ENCODE data around the gene SRCIN1. TPM values are rescaled to one million over a fixed set of nuclear protein-coding genes. Genes with fewer than 3 reads are reported as not detected.

SRCIN1 gene
- total and polyA plus RNA-seq, 7 experiments from 2014 or later: 0.15 to 0.40 (median 0.23) TPM; not detected in 3

DNA sequence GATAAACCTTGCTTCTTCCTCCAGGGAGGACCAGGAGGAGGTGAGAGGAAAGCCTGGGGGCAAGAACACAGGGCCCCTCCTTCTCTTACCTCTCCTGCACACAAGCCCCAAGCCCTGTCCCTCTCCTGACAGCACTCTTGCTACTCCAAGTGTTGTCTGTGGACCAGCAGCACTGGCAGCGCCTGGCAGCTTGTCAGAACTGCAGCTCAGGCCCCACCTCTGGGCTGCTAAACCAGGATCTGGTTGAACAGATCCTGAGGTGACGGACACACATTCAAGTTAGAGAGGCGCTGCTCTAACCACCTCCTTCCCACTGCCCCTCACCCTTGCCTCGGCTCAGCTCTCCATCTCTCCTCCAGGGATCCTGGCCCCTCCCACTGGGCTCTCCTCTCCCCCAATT, 56.5 kb downstream of the SRCIN1 start:
- no peaks in the 10 kb centered on the region for H3K36me3 Mint-ChIP-seq
- POLR2A ChIA-PET: no interaction called here
- no peaks in the 10 kb centered on the region for H3K4me1 Mint-ChIP-seq
- H3K9me3 Mint-ChIP-seq: peaks cover 0 to 1% (median 0%) of the 10 kb centered on the region in 11 donors
- H3K4me1 ChIP-seq (ENCODE audit: control insufficient read depth in 2 of 2, insufficient read depth in 2 of 2, low read length in 2 of 2): no peaks in the 10 kb centered on the region
- ATAC-seq: no peak
- H3K27me3 ChIP-seq (ENCODE audit: control insufficient read depth in 2 of 2, insufficient read depth in 2 of 2, low read length in 2 of 2): no peaks in the 10 kb centered on the region
- no peak for DNase-seq
- CTCF ChIA-PET: no interaction called here
- no peaks in the 10 kb centered on the region for H3K36me3 ChIP-seq (ENCODE audit: control insufficient read depth in 2 of 3, insufficient read depth in 3 of 3, low read length in 3 of 3)
- peaks cover 0 to 13% (median 2%) of the 10 kb centered on the region in 5 donors for H3K27me3 Mint-ChIP-seq
- intact Hi-C loops (cut with micrococcal nuclease): no loop called here
- H3K4me3 ChIP-seq (ENCODE audit: low read length): no peak overlapping the region
- H3K27ac ChIP-seq (ENCODE audit: low read depth, low read length): no peak overlapping the region
- no peak overlapping the region for H3K27ac Mint-ChIP-seq
- no peaks in the 10 kb centered on the region for H3K9me3 ChIP-seq (ENCODE audit: control insufficient read depth in 2 of 3, low read length in 3 of 3)
- no peak overlapping the region for H3K4me3 Mint-ChIP-seq

DNA sequence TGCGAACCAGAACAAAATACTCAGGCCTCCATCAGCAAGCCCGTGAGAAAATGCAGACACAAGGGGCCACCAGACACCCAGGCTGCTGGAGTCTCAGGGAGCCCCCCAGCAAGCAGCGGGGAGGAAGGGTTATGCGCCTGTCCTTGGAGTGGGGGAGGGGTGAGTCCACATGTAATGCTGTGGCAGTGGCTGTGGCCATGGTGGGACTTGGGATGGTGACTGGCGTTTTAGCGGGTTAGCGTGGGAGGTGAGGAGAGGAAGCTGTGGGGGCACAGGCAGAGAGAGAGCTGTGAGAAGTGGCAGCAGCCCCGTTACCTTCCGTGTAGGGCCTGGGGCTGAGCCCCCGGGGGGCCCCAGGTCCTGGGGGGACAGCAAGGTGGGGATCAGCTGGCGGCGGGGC, 58.3 kb downstream of the SRCIN1 start:
- Histone ChIP-seq H3K27me3 (ENCODE audit: control insufficient read depth in 2 of 2, insufficient read depth in 2 of 2, low read length in 2 of 2) (no peaks in the 10 kb centered on the region), H3K9me3 (ENCODE audit: control insufficient read depth in 2 of 3, low read length in 3 of 3) (no peaks in the 10 kb centered on the region), H3K36me3 (ENCODE audit: control insufficient read depth in 2 of 3, insufficient read depth in 3 of 3, low read length in 3 of 3) (no peaks in the 10 kb centered on the region), H3K4me1 (ENCODE audit: control insufficient read depth in 2 of 2, insufficient read depth in 2 of 2, low read length in 2 of 2) (no peaks in the 10 kb centered on the region), H3K27ac (ENCODE audit: low read depth, low read length) (no peak overlapping the region), H3K4me3 (ENCODE audit: low read length) (no peak overlapping the region)
- intact Hi-C loops (cut with micrococcal nuclease): no loop called here
- ChIA-PET CTCF (interaction anchor here (1.4 kb wide), 1 partner anchor 11 kb away, joined by 3 read pairs; no protein-coding TSS in a partner anchor), POLR2A (no interaction called here)
- ATAC-seq (no peak), DNase-seq (no peak)
- no peaks in the 10 kb centered on the region for H3K4me1 Mint-ChIP-seq
- H3K27me3 Mint-ChIP-seq: peaks cover 0 to 13% (median 0%) of the 10 kb centered on the region in 5 donors
- peaks cover 0 to 2% (median 0%) of the 10 kb centered on the region in 11 donors for H3K9me3 Mint-ChIP-seq
- no peak overlapping the region for H3K27ac Mint-ChIP-seq
- no peaks in the 10 kb centered on the region for H3K36me3 Mint-ChIP-seq
- H3K4me3 Mint-ChIP-seq: no peak overlapping the region

DNA sequence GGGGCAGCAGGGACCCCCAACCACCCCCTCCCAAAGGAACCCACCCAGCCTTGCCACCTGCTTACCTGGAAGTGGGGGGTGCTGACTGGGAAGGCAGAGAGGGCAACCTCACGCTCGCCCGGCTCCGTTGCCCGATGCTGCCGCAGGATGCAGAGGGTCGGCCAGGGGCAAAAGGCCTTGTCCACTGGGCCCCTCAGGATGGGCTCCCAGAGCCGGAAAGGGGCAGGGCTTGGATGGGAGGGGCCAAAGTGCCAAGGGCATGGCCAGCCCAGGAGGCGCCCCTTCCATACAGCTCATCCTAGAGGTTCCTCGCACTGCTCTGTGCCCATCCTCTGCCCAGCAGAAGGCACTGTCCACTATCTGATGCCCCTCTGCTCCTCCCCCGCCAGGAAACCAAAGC, 59.4 kb downstream of the SRCIN1 start:
- ATAC-seq (no peak), DNase-seq (no peak)
- no peaks in the 10 kb centered on the region for H3K9me3 ChIP-seq (ENCODE audit: control insufficient read depth in 2 of 3, low read length in 3 of 3)
- peaks cover 0 to 13% (median 0%) of the 10 kb centered on the region in 5 donors for H3K27me3 Mint-ChIP-seq
- CTCF ChIA-PET: no interaction called here
- H3K27ac Mint-ChIP-seq: no peak overlapping the region
- H3K4me3 Mint-ChIP-seq: no peak overlapping the region
- H3K4me3 ChIP-seq (ENCODE audit: low read length): no peak overlapping the region
- H3K27ac ChIP-seq (ENCODE audit: low read depth, low read length): no peak overlapping the region
- POLR2A ChIA-PET: no interaction called here
- no peaks in the 10 kb centered on the region for H3K36me3 Mint-ChIP-seq
- H3K36me3 ChIP-seq (ENCODE audit: control insufficient read depth in 2 of 3, insufficient read depth in 3 of 3, low read length in 3 of 3): no peaks in the 10 kb centered on the region
- H3K9me3 Mint-ChIP-seq: peaks cover 0 to 2% (median 0%) of the 10 kb centered on the region in 11 donors
- H3K4me1 ChIP-seq (ENCODE audit: control insufficient read depth in 2 of 2, insufficient read depth in 2 of 2, low read length in 2 of 2): no peaks in the 10 kb centered on the region
- H3K27me3 ChIP-seq (ENCODE audit: control insufficient read depth in 2 of 2, insufficient read depth in 2 of 2, low read length in 2 of 2): no peaks in the 10 kb centered on the region
- no peaks in the 10 kb centered on the region for H3K4me1 Mint-ChIP-seq
- intact Hi-C loops (cut with micrococcal nuclease): no loop called here

DNA sequence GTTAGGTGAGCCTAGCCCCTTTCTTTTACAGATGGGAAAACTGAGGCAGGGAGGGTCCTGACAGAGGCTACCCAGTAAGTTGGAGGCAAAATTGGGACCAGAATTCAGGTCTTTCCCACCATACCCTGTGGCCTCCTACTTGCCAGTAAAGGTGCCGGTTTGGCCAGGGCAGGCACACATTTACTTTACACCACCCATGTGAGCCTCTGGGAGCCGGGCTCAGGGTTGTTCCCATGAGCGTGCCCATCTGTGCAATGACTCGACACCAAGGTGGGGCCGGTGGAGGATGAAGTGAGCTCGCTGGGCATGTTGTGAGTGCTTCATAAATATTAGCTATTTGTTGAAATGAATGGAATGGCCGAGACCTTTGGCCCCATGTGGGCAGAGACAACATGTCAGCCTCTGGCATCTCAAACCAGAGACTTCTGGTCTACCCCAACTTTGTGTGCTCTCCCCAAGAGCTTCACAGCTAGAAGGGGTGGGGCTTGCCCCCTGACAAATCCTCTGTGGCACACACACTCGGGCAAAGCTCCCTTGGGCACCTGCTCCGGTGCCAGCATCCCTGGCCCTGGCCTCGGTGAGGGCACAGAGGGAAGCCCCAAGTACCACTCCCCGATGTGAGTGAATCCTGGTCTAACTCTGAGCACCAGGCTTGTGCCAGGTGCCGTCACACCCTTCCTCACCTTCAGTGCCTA, 60.1 kb downstream of the SRCIN1 start:
- no peaks in the 10 kb centered on the region for H3K27me3 ChIP-seq (ENCODE audit: control insufficient read depth in 2 of 2, insufficient read depth in 2 of 2, low read length in 2 of 2)
- intact Hi-C loops (cut with micrococcal nuclease): no loop called here
- DNase-seq (no peak), ATAC-seq (no peak)
- no peaks in the 10 kb centered on the region for H3K9me3 ChIP-seq (ENCODE audit: control insufficient read depth in 2 of 3, low read length in 3 of 3)
- no peaks in the 10 kb centered on the region for H3K36me3 ChIP-seq (ENCODE audit: control insufficient read depth in 2 of 3, insufficient read depth in 3 of 3, low read length in 3 of 3)
- H3K4me1 ChIP-seq (ENCODE audit: control insufficient read depth in 2 of 2, insufficient read depth in 2 of 2, low read length in 2 of 2): no peaks in the 10 kb centered on the region
- no peaks in the 10 kb centered on the region for H3K36me3 Mint-ChIP-seq
- no peak overlapping the region for H3K4me3 ChIP-seq (ENCODE audit: low read length)
- POLR2A ChIA-PET: no interaction called here
- CTCF ChIA-PET: no interaction called here
- no peak overlapping the region for H3K4me3 Mint-ChIP-seq
- H3K27me3 Mint-ChIP-seq: peaks cover 0 to 13% (median 0%) of the 10 kb centered on the region in 5 donors
- no peak overlapping the region for H3K27ac Mint-ChIP-seq
- H3K9me3 Mint-ChIP-seq: peaks cover 0 to 2% (median 0%) of the 10 kb centered on the region in 11 donors
- H3K27ac ChIP-seq (ENCODE audit: low read depth, low read length): no peak overlapping the region
- no peaks in the 10 kb centered on the region for H3K4me1 Mint-ChIP-seq

DNA sequence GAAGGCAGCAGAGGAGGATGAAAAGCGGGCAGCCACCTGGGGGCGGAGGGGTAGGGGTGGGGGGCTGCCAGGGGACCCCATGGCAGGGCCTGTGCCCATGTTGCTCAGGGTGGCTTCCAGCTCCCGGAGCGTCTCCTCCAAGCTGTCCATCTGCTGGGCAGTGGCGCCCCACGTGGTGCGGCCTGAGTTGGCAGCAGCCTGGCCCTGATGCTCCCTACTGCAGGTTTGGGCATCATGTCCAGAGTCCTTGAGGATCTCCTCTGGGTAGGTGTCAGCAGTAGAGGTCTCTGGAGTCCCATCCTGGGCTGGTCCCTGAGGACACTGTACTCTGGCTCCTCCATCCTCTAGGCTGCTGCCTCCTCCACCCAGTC, 60.9 kb downstream of the SRCIN1 start:
- CTCF ChIA-PET: no interaction called here
- POLR2A ChIA-PET: no interaction called here
- DNase-seq: no peak
- ATAC-seq: peak; percentile 24
- no peaks in the 10 kb centered on the region for H3K36me3 Mint-ChIP-seq
- no peak overlapping the region for H3K27ac ChIP-seq (ENCODE audit: low read depth, low read length)
- intact Hi-C loops (cut with micrococcal nuclease): no loop called here
- no peaks in the 10 kb centered on the region for H3K27me3 ChIP-seq (ENCODE audit: control insufficient read depth in 2 of 2, insufficient read depth in 2 of 2, low read length in 2 of 2)
- no peak overlapping the region for H3K4me3 ChIP-seq (ENCODE audit: low read length)
- no peaks in the 10 kb centered on the region for H3K4me1 ChIP-seq (ENCODE audit: control insufficient read depth in 2 of 2, insufficient read depth in 2 of 2, low read length in 2 of 2)
- peaks cover 0 to 2% (median 0%) of the 10 kb centered on the region in 11 donors for H3K9me3 Mint-ChIP-seq
- no peak overlapping the region for H3K27ac Mint-ChIP-seq
- H3K27me3 Mint-ChIP-seq: peaks cover 0 to 13% (median 0%) of the 10 kb centered on the region in 5 donors
- H3K4me3 Mint-ChIP-seq: no peak overlapping the region
- H3K4me1 Mint-ChIP-seq: no peaks in the 10 kb centered on the region
- H3K36me3 ChIP-seq (ENCODE audit: control insufficient read depth in 2 of 3, insufficient read depth in 3 of 3, low read length in 3 of 3): no peaks in the 10 kb centered on the region
- H3K9me3 ChIP-seq (ENCODE audit: control insufficient read depth in 2 of 3, low read length in 3 of 3): no peaks in the 10 kb centered on the region

- CTCF ChIA-PET: no interaction called here
- Histone ChIP-seq H3K4me1 (ENCODE audit: control insufficient read depth in 2 of 2, insufficient read depth in 2 of 2, low read length in 2 of 2) (no peaks in the 10 kb centered on the region), H3K4me3 (ENCODE audit: low read length) (no peak overlapping the region), H3K36me3 (ENCODE audit: control insufficient read depth in 2 of 3, insufficient read depth in 3 of 3, low read length in 3 of 3) (no peaks in the 10 kb centered on the region), H3K27me3 (ENCODE audit: control insufficient read depth in 2 of 2, insufficient read depth in 2 of 2, low read length in 2 of 2) (no peaks in the 10 kb centered on the region), H3K9me3 (ENCODE audit: control insufficient read depth in 2 of 3, low read length in 3 of 3) (no peaks in the 10 kb centered on the region), H3K27ac (ENCODE audit: low read depth, low read length) (no peak overlapping the region)
- POLR2A ChIA-PET: no interaction called here
- Mint-ChIP-seq H3K4me3 (no peak overlapping the region), H3K9me3 (peaks cover 0 to 2% (median 0%) of the 10 kb centered on the region in 11 donors), H3K27ac (no peak overlapping the region), H3K27me3 (peaks cover 0 to 13% (median 0%) of the 10 kb centered on the region in 5 donors), H3K4me1 (no peaks in the 10 kb centered on the region), H3K36me3 (no peaks in the 10 kb centered on the region)
- intact Hi-C loops (cut with micrococcal nuclease): no loop called here
- ATAC-seq: no peak
- DNase-seq: no peak
Observed at GRCh38 chr17:38544175-38544838, 61.4 kb downstream of the SRCIN1 start.

Measured in naive thymus-derived CD4-positive, alpha-beta T cell (primary cell).